H1 (cell line): ENCODE results near the gene ARSB. TPM values are rescaled to one million over a fixed set of nuclear protein-coding genes. Genes with fewer than 3 reads are reported as not detected.

Experiments
- CTCF ChIA-PET: fragments of 300-600 bp; sonication (Branson Sonifier 250); formaldehyde crosslinking; loops from one replicate; lab custom pipeline; 2021; ENCODE audit not compliant: partially characterized antibody; lab: Charles Lee
- POLR2A ChIA-PET: fragments of 300-600 bp; sonication (Branson Sonifier 250); formaldehyde crosslinking; loops from one replicate; lab custom pipeline; 2021; ENCODE audit warnings: inconsistent platforms; ENCODE audit not compliant: partially characterized antibody; lab: Charles Lee
- DNase-seq, 2 experiments: peaks; one replicate each; pipeline versions ENCODE4 v3.0.0 to v3.0.0-alpha.2; 2010 to 2022; ENCODE audit warnings: low spot score in 2 of 2, low read depth in 1 of 2, mixed read lengths in 1 of 2
- FAIRE-seq: peaks from 2 replicates; lab custom pipeline; 2011; peaks lifted over from hg19 to GRCh38; lab: Jason Lieb, UNC
- H2AFZ ChIP-seq: 2 replicates; pipeline ENCODE4 v1.8.1; 2012; ENCODE audit warnings: low read length, inconsistent platforms
- H2AK5ac ChIP-seq: 2 replicates; pipeline ENCODE4 v1.6.1; 2013; ENCODE audit warnings: low read depth, low read length
- H2BK120ac ChIP-seq: replicated peaks from 2 replicates; pipeline ENCODE3; 2013; ENCODE audit warnings: low read depth, low read length, inconsistent platforms
- H2BK12ac ChIP-seq: 2 replicates; pipeline ENCODE4 v1.6.1; 2013; ENCODE audit warnings: low read depth, low read length
- H2BK15ac ChIP-seq: 2 replicates; pipeline ENCODE4 v1.6.1; 2013; ENCODE audit warnings: low read length
- H2BK20ac ChIP-seq: 2 replicates; pipeline ENCODE4 v1.6.1; 2013; ENCODE audit warnings: low read length
- H2BK5ac ChIP-seq: 2 replicates; pipeline ENCODE4 v1.6.1; 2013; ENCODE audit warnings: low read depth, low read length
- H3K14ac ChIP-seq: 2 replicates; pipeline ENCODE4 v1.6.1; 2013; ENCODE audit warnings: inconsistent platforms; ENCODE audit not compliant: insufficient read length
- H3K18ac ChIP-seq: 2 replicates; pipeline ENCODE4 v1.6.1; 2013; ENCODE audit warnings: low read length; ENCODE audit errors: extremely low read depth
- H3K23ac ChIP-seq: 2 replicates; pipeline ENCODE4 v1.6.1; 2013; ENCODE audit warnings: inconsistent platforms; ENCODE audit not compliant: insufficient read length
- H3K23me2 ChIP-seq: 2 replicates; pipeline ENCODE4 v1.6.1; 2013; ENCODE audit warnings: low read depth, low read length
- H3K27ac ChIP-seq: 2 replicates; pipeline ENCODE4 v1.6.1; 2011; ENCODE audit warnings: low read depth, low read length, inconsistent platforms
- H3K27me3 ChIP-seq, 4 experiments: replicated peaks in 1 of 4; 1 replicate in 1 of 4; 2 replicates in 3 of 4; pipeline versions ENCODE4 v1.6.1 to v1.8.1; 2011 to 2013; ENCODE audit warnings: low read length in 3 of 4, mild to moderate bottlenecking in 3 of 4, inconsistent platforms in 2 of 4, mixed read lengths in 2 of 4, moderate library complexity in 1 of 4; ENCODE audit not compliant: control insufficient read depth in 3 of 4, insufficient read depth in 3 of 4; ENCODE audit errors: extremely low read depth in 1 of 4
- H3K36me3 ChIP-seq, 4 experiments: 2 replicates each; pipeline versions ENCODE4 v1.6.1 to v1.8.1; 2011 to 2013; ENCODE audit warnings: mild to moderate bottlenecking in 4 of 4, low read length in 3 of 4, moderate library complexity in 2 of 4, control low read depth in 1 of 4, inconsistent platforms in 1 of 4; ENCODE audit not compliant: insufficient read depth in 4 of 4, control insufficient read depth in 2 of 4
- H3K4ac ChIP-seq: replicated peaks from 2 replicates; pipeline ENCODE3; 2013; ENCODE audit warnings: low read length, low read depth, mixed read lengths, inconsistent platforms; ENCODE audit not compliant: insufficient read length
- H3K4me1 ChIP-seq, 4 experiments: replicated peaks in 1 of 4; 1 replicate in 1 of 4; 2 replicates in 3 of 4; pipeline versions ENCODE4 v1.6.1 to v1.8.1; 2011 to 2013; ENCODE audit warnings: low read length in 3 of 4, inconsistent platforms in 2 of 4, mixed read lengths in 1 of 4; ENCODE audit not compliant: insufficient read depth in 4 of 4, control insufficient read depth in 3 of 4
- H3K4me2 ChIP-seq, 2 experiments: 2 replicates each; pipeline versions ENCODE4 v1.6.1 to v1.8.1; 2011 to 2013; ENCODE audit warnings: low read depth in 2 of 2, low read length in 2 of 2, control low read depth in 1 of 2, inconsistent platforms in 1 of 2, mild to moderate bottlenecking in 1 of 2; ENCODE audit not compliant: insufficient read depth in 1 of 2
- H3K4me3 ChIP-seq, 4 experiments: fragments of 200-600, 300-600 bp in 1 of 4; sonication (generic), shearing (Covaris generic), sonication (Bioruptor Twin) in 1 of 4; 2 replicates each; pipeline versions ENCODE4 v1.5.1 to v1.8.1; 2011 to 2016; ENCODE audit warnings: low read length in 4 of 4, low read depth in 3 of 4, control low read depth in 2 of 4, inconsistent platforms in 2 of 4, mild to moderate bottlenecking in 2 of 4, mixed read lengths in 1 of 4, moderate library complexity in 1 of 4; ENCODE audit not compliant: insufficient read depth in 2 of 4; ENCODE audit errors: extremely low read depth in 1 of 4
- H3K56ac ChIP-seq: replicated peaks from 2 replicates; pipeline ENCODE3; 2013; ENCODE audit warnings: low read depth, mild to moderate bottlenecking, mixed read lengths, low read length, inconsistent platforms; ENCODE audit not compliant: insufficient read length
- H3K79me1 ChIP-seq: 2 replicates; pipeline ENCODE4 v1.6.1; 2013; ENCODE audit warnings: low read depth, low read length, control low read depth
- H3K79me2 ChIP-seq, 2 experiments: 2 replicates each; pipeline versions ENCODE4 v1.6.1 to v1.8.1; 2012 to 2013; ENCODE audit warnings: low read length in 2 of 2, mild to moderate bottlenecking in 2 of 2, inconsistent platforms in 1 of 2; ENCODE audit not compliant: insufficient read depth in 2 of 2, control insufficient read depth in 1 of 2
- H3K9ac ChIP-seq, 4 experiments: replicated peaks in 1 of 4; 1 replicate in 1 of 4; 2 replicates in 3 of 4; pipeline versions ENCODE4 v1.6.1 to v1.8.1; 2011 to 2013; ENCODE audit warnings: low read depth in 3 of 4, low read length in 3 of 4, control low read depth in 2 of 4, mild to moderate bottlenecking in 2 of 4, moderate library complexity in 2 of 4, inconsistent platforms in 1 of 4; ENCODE audit errors: extremely low read depth in 1 of 4
- H3K9me3 ChIP-seq, 2 experiments: 2 replicates each; pipeline versions ENCODE4 v1.6.1 to v1.8.1; 2012 to 2013; ENCODE audit warnings: mild to moderate bottlenecking in 2 of 2, moderate library complexity in 2 of 2, control low read depth in 1 of 2, inconsistent platforms in 1 of 2, low read depth in 1 of 2, low read length in 1 of 2, mixed read lengths in 1 of 2; ENCODE audit not compliant: insufficient read depth in 2 of 2
- H4K20me1 ChIP-seq, 2 experiments: replicated peaks in 1 of 2; 2 replicates each; pipeline versions ENCODE3 to v1.8.1; 2011 to 2013; ENCODE audit warnings: inconsistent platforms in 2 of 2, low read length in 2 of 2, mild to moderate bottlenecking in 1 of 2; ENCODE audit not compliant: insufficient read depth in 2 of 2, control insufficient read depth in 1 of 2
- H4K5ac ChIP-seq: 2 replicates; pipeline ENCODE4 v1.6.1; 2013; ENCODE audit warnings: low read length, low read depth, mixed read lengths, inconsistent platforms; ENCODE audit not compliant: insufficient read length
- H4K8ac ChIP-seq: 2 replicates; pipeline ENCODE4 v1.8.0; 2013; ENCODE audit warnings: mild to moderate bottlenecking, moderate library complexity, low read length, inconsistent platforms; ENCODE audit not compliant: insufficient read depth; ENCODE audit errors: extremely low read depth
- H4K91ac ChIP-seq: replicated peaks from 2 replicates; pipeline ENCODE3; 2013; ENCODE audit warnings: low read length, mixed read lengths, inconsistent platforms; ENCODE audit not compliant: insufficient read length
- JUND ChIP-seq: IDR thresholded peaks from 2 replicates; pipeline ENCODE4 v1.6.1; 2011; ENCODE audit warnings: mild to moderate bottlenecking, improper control_type of control experiment, low read length
- MAFK ChIP-seq: IDR thresholded peaks from 2 replicates; pipeline ENCODE4 v1.6.1; 2012; ENCODE audit warnings: low read depth, mild to moderate bottlenecking, improper control_type of control experiment, low read length
- TAF1 ChIP-seq: IDR thresholded peaks from 2 replicates; pipeline ENCODE4 v1.6.1; 2011; ENCODE audit warnings: mild to moderate bottlenecking, low read depth, low read length
- YY1 ChIP-seq: IDR thresholded peaks from 2 replicates; pipeline ENCODE4 v1.6.1; 2011; ENCODE audit warnings: low read depth, mild to moderate bottlenecking, low read length
- WGBS, 2 experiments: shearing (Covaris generic) in 1 of 2; methylation state at CpG; one replicate each; pipeline versions ENCODE4 v1.1.6 to v1.1.7; 2013 to 2015; ENCODE audit warnings: low lambda C conversion rate in 2 of 2, mixed read lengths in 2 of 2, inconsistent platforms in 1 of 2, low coverage in 1 of 2, missing lambda C conversion rate in 1 of 2; ENCODE audit not compliant: insufficient replicate concordance in 2 of 2, insufficient coverage in 1 of 2, insufficient read length in 1 of 2; ENCODE audit errors: extremely low coverage in 1 of 2, missing lambda C conversion rate in 1 of 2; 5-methylcytosine and 5-hydroxymethylcytosine counted together
- polyA plus RNA-seq, 7 experiments: library from polyadenylated mRNA; depleted of rRNA in 3 of 7; stranded (reverse) in 5 of 7; unstranded in 2 of 7; fragments of >200 nt in 5 of 7; fragments of 200-250 nt in 2 of 7; gene quantifications; 1 replicate in 5 of 7; 2 replicates in 1 of 7; 4 replicates in 1 of 7; pipeline versions ENCODE4 v1.2.1 to v1.2.3, GENCODE V29; 2011 to 2013; ENCODE audit warnings: missing spikeins in 2 of 7, mixed read lengths in 2 of 7
- total RNA-seq: library from RNA; stranded (reverse); fragmentation: NEBNext Ultra II Directional; extraction: Animal tissue kit (Norgen Biotek cat#: 25700); gene quantifications from 2 replicates; pipeline ENCODE4 v1.2.1, GENCODE V29; 2021

The ARSB gene
- total and polyA plus RNA-seq, 2 of the 8 experiments (the other 6 are each of a cell fraction or from before 2014, with no cell fraction given): 6.4 to 13.9 TPM

- H2BK20ac ChIP-seq: no peak overlapping the region
- no peak overlapping the region for H2AK5ac ChIP-seq
- 50% methylated on average over 2 of the region's 2 CpGs; no CpG with 5 or more reads in 1 of the 2 experiments for WGBS, 2 experiments
- no peak overlapping the region for H2BK12ac ChIP-seq
- no peak overlapping the region for H2BK120ac ChIP-seq
- H3K4me1 ChIP-seq: no peaks in the 10 kb centered on the region
- no peak overlapping the region for H3K4me2 ChIP-seq
- H2AFZ ChIP-seq: no peak overlapping the region
- H3K23ac ChIP-seq: no peak overlapping the region
- no peaks in the 10 kb centered on the region for H3K79me2 ChIP-seq
- no peak overlapping the region for H3K9ac ChIP-seq
- no peak overlapping the region for H3K56ac ChIP-seq
- H3K18ac ChIP-seq: no peak overlapping the region
- no peak overlapping the region for H3K27ac ChIP-seq
- ChIA-PET POLR2A (no interaction called here), CTCF (interaction anchor here (0.6 kb wide), 1 partner anchor 306 kb away, joined by 3 read pairs; no protein-coding TSS in a partner anchor)
- no peak overlapping the region for H4K5ac ChIP-seq
- no peaks in the 10 kb centered on the region for H3K27me3 ChIP-seq
- no peak overlapping the region for H3K14ac ChIP-seq
- no peaks in the 10 kb centered on the region for H3K9me3 ChIP-seq
- H3K4ac ChIP-seq: no peak overlapping the region
- H3K4me3 ChIP-seq: no peak overlapping the region
- H3K23me2 ChIP-seq: no peaks in the 10 kb centered on the region
- no peak for DNase-seq
- no peak for FAIRE-seq
- H3K79me1 ChIP-seq: no peaks in the 10 kb centered on the region
- no peak overlapping the region for H4K8ac ChIP-seq
- H2BK15ac ChIP-seq: no peak overlapping the region
- no peak overlapping the region for H4K91ac ChIP-seq
- H3K36me3 ChIP-seq: no peaks in the 10 kb centered on the region
- H2BK5ac ChIP-seq: no peak overlapping the region
- no peak for TF ChIP-seq JUND
- TF ChIP-seq TAF1: no peak
- TF ChIP-seq YY1: no peak
- TF ChIP-seq MAFK: 0 out of 2 replicates have a peak, but pooled peaks have one; percentile 2
- no peaks in the 10 kb centered on the region for H4K20me1 ChIP-seq
Observed at GRCh38 chr5:78754655-78755054, 230.5 kb downstream of the ARSB start.
